Gastrocnemius medialis (tissue), 4 donors: Measurements from ENCODE around the gene ZNF724.

Experiments used
- POLR2A ChIP-seq, 2 donors: fragments of 450-650 bp; IDR thresholded peaks; one replicate each; pipeline ENCODE4 v1.6.1; 2017; ENCODE audit warnings: antibody characterized with exemption in 2 of 2, mild to moderate bottlenecking in 2 of 2, moderate library complexity in 2 of 2
- TF ChIP-seq, protein P1 (sequence below), 5 experiments: fragments of 450-650 bp in 3 of 5; fragments of 200-600 bp in 2 of 5; sonication (generic) in 2 of 5; IDR thresholded peaks in 4 of 5; conservative IDR thresholded peaks in 1 of 5; 1 replicate in 4 of 5; 2 replicates in 1 of 5; pipeline ENCODE4 v1.5.1; 2016 to 2019; ENCODE audit warnings: antibody characterized with exemption in 5 of 5, mild to moderate bottlenecking in 3 of 5, moderate library complexity in 3 of 5

DNA sequence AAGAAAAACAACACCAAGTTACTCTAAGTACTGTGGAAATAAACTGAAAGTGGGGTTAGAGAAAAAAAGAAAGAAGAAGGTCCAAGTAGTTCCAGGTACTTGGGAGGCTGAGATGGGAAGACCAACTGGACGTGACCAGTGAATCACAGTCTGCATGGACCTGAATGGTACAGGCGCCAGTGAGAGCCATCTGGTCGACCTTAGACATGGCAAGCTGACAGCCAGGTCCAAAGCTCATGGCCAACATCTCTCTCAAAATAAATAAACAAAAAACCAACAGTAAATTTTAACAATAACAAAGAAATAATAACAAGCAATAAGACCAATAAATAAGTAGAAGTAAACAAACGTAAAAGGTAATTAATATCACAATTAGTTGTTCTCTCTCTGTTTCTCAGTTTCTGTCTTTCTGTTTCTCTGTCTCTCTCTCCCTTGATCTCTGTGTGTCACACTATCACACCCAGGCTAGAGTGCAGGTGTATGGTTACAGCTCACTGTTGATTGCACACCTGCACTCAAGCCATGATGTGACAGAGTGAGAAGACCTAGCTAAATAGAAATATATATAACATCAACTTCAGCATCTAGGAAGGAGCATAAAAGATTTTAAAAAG lies 31.6 kb upstream of the ZNF724 start:
- TF ChIP-seq, protein P1, sequence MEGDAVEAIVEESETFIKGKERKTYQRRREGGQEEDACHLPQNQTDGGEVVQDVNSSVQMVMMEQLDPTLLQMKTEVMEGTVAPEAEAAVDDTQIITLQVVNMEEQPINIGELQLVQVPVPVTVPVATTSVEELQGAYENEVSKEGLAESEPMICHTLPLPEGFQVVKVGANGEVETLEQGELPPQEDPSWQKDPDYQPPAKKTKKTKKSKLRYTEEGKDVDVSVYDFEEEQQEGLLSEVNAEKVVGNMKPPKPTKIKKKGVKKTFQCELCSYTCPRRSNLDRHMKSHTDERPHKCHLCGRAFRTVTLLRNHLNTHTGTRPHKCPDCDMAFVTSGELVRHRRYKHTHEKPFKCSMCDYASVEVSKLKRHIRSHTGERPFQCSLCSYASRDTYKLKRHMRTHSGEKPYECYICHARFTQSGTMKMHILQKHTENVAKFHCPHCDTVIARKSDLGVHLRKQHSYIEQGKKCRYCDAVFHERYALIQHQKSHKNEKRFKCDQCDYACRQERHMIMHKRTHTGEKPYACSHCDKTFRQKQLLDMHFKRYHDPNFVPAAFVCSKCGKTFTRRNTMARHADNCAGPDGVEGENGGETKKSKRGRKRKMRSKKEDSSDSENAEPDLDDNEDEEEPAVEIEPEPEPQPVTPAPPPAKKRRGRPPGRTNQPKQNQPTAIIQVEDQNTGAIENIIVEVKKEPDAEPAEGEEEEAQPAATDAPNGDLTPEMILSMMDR (IDR thresholded peaks at IDR 0.05 in 4 of 5, conservative IDR thresholded peaks at IDR 0.05 in 1 of 5) = no peak
- TF ChIP-seq POLR2A (IDR thresholded peaks at IDR 0.05) = no peak
